Upper lobe of left lung (tissue), 6 donors: Measurements from ENCODE around the gene CACYBP. TPM values are rescaled to one million over a fixed set of nuclear protein-coding genes. Genes with fewer than 3 reads are reported as not detected.

Experiments used
- ATAC-seq, 2 donors: fragments of 200-7000 bp; cut with Tn5 transposase; one replicate each; pipeline ENCODE4 v1.9.1; 2022; ENCODE audit warnings: mild to moderate bottlenecking in 2 of 2, moderate library complexity in 2 of 2; ENCODE audit not compliant: low FRiP score in 2 of 2
- DNase-seq, 2 donors: peaks; one replicate each; pipeline ENCODE4 v3.0.0-alpha.2; 2019 to 2020
- H3K27ac ChIP-seq, 4 donors: fragments of 200-600 bp; sonication (generic); one replicate each; pipeline ENCODE4 v1.5.1; 2016 to 2019
- H3K27me3 ChIP-seq, 4 donors: fragments of 200-600 bp; sonication (generic); one replicate each; pipeline ENCODE4 v1.5.1; 2017 to 2019
- H3K36me3 ChIP-seq, 4 donors: fragments of 200-600 bp; sonication (generic); one replicate each; pipeline ENCODE4 v1.5.1; 2016 to 2019
- H3K4me1 ChIP-seq, 4 donors: fragments of 200-600 bp; sonication (generic); one replicate each; pipeline ENCODE4 v1.5.1; 2018 to 2019
- H3K4me3 ChIP-seq, 4 donors: fragments of 200-600 bp; sonication (generic); one replicate each; pipeline ENCODE4 v1.5.1; 2017 to 2019; ENCODE audit warnings: mild to moderate bottlenecking in 2 of 4, moderate library complexity in 1 of 4
- H3K9me3 ChIP-seq, 4 donors: fragments of 200-600 bp; sonication (generic); one replicate each; pipeline ENCODE4 v1.5.1; 2018 to 2019
- EP300 ChIP-seq, 4 donors: sonication (generic); formaldehyde crosslinking; IDR thresholded peaks; one replicate each; pipeline ENCODE4 v1.5.1; 2017; ENCODE audit warnings: antibody characterized with exemption in 4 of 4, control low read depth in 2 of 4
- POLR2A ChIP-seq, 4 donors: fragments of 450-650 bp; IDR thresholded peaks; one replicate each; pipeline ENCODE4 v1.5.1; 2016 to 2017; ENCODE audit warnings: antibody characterized with exemption in 4 of 4, mild to moderate bottlenecking in 2 of 4
- POLR2AphosphoS5 ChIP-seq, 2 donors: sonication (generic); formaldehyde crosslinking; IDR thresholded peaks; one replicate each; pipeline ENCODE4 v1.5.1; 2017; ENCODE audit warnings: antibody characterized with exemption in 2 of 2
- WGBS, 2 donors: methylation state at CpG; one replicate each; pipeline ENCODE4 v1.1.5; 2017 to 2018; 5-methylcytosine and 5-hydroxymethylcytosine counted together
- total RNA-seq, 6 donors: library from RNA; depleted of rRNA in 4 of 6; stranded (reverse); fragments of >200 nt in 4 of 6; gene quantifications; one replicate each; pipeline versions ENCODE4 v1.1.0 to v1.2.1, GENCODE V29; 2016 to 2021
- TF ChIP-seq, protein P1 (sequence below), 6 experiments: fragments of 450-650 bp in 4 of 6; fragments of 200-600 bp in 2 of 6; sonication (generic) in 2 of 6; IDR thresholded peaks; one replicate each; pipeline ENCODE4 v1.5.1; 2016 to 2019; ENCODE audit warnings: antibody characterized with exemption in 6 of 6
- donor health status: DM: no; HTN: no; CAD: no; lungs with moderate emphysema.
- donor health status: DM: no; HTN: yes; CAD: no; lungs with severe emphysema.

Gene CACYBP
- total RNA-seq, 6 donors from 2014 or later: 25.1 to 84.7 (median 50.1) TPM

DNA sequence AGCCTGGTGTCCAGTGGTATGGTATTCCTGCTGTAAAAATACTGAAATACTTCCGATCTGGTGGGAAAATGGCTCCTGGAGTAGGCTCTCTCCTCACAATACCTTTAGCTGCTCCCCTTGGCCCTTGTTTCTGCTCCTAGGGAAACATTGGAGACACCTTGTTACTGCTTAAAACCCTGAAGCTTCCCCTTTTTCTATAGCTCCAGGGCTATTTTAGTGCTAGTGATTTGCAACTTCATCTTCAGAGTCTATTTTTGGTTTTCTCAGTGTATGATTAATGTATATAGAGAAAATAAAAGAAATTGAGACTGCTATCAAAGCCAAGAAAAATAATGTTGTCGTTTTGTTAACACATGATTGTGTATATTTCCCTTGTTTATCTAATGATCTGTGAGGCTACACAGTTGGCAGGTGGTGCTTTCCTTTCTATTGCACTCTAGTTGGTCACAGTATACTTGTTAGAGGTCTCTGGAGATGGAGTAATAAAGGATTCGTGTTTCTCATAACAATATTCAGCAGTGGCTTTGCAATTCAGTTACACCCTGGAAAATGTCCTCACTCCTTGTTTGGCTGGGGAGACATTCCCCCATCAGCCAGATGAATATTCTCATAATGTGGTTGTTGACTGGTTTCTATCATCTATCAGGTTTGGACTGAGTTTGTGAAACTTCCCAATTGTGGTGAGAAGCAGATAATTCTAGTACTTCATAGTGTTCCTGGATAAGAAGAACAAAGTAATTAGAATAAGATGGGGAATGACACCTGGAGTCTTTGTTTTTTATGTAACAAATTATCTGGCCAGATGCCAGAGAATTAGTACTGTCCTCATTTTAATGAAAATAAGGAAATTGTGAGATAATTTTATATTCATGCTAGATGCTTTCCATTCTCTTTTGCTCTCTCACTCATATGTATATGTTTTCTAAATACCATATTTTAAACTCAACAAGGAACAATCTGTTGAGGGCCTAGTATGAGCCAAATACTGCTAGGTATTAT lies 44.8 kb upstream of the CACYBP start:
- Histone ChIP-seq H3K27ac (peak overlapping the region in 3 of 4 donors; percentile 18 to 53 (median 48)), H3K36me3 (peaks cover 0 to 6% (median 0%) of the 10 kb centered on the region in 4 donors), H3K27me3 (no peaks in the 10 kb centered on the region), H3K4me1 (peaks cover 10 to 21% (median 13%) of the 10 kb centered on the region in 4 donors), H3K4me3 (no peak overlapping the region), H3K9me3 (no peaks in the 10 kb centered on the region)
- ATAC-seq: peak in 1 of 2 donors; percentile 6
- no peak for DNase-seq
- 33 to 36% methylated on average over 3 of the region's 3 CpGs for WGBS, 2 donors
- TF ChIP-seq POLR2A (IDR thresholded peaks at IDR 0.05): no peak
- no peak for TF ChIP-seq POLR2AphosphoS5 (IDR thresholded peaks at IDR 0.05)
- TF ChIP-seq, protein P1, sequence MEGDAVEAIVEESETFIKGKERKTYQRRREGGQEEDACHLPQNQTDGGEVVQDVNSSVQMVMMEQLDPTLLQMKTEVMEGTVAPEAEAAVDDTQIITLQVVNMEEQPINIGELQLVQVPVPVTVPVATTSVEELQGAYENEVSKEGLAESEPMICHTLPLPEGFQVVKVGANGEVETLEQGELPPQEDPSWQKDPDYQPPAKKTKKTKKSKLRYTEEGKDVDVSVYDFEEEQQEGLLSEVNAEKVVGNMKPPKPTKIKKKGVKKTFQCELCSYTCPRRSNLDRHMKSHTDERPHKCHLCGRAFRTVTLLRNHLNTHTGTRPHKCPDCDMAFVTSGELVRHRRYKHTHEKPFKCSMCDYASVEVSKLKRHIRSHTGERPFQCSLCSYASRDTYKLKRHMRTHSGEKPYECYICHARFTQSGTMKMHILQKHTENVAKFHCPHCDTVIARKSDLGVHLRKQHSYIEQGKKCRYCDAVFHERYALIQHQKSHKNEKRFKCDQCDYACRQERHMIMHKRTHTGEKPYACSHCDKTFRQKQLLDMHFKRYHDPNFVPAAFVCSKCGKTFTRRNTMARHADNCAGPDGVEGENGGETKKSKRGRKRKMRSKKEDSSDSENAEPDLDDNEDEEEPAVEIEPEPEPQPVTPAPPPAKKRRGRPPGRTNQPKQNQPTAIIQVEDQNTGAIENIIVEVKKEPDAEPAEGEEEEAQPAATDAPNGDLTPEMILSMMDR (IDR thresholded peaks at IDR 0.05): no peak
- no peak for TF ChIP-seq EP300 (IDR thresholded peaks at IDR 0.05)

- H3K27ac ChIP-seq: no peak overlapping the region
- DNase-seq (no peak), ATAC-seq (no peak)
- 96% methylated on average over 3 of the region's 3 CpGs for WGBS, 2 donors
- H3K9me3 ChIP-seq: no peaks in the 10 kb centered on the region
- H3K27me3 ChIP-seq: no peaks in the 10 kb centered on the region
- no peak overlapping the region for H3K4me3 ChIP-seq
- peaks cover 10 to 21% (median 13%) of the 10 kb centered on the region in 4 donors for H3K4me1 ChIP-seq
- H3K36me3 ChIP-seq: peaks cover 0 to 6% (median 0%) of the 10 kb centered on the region in 4 donors
- TF ChIP-seq EP300 (IDR thresholded peaks at IDR 0.05): no peak
- TF ChIP-seq POLR2AphosphoS5 (IDR thresholded peaks at IDR 0.05): no peak
- TF ChIP-seq POLR2A (IDR thresholded peaks at IDR 0.05): no peak
- TF ChIP-seq, protein P1 (IDR thresholded peaks at IDR 0.05): no peak
Measured at GRCh38 chr1:174956086-174956485, 43.7 kb upstream of the CACYBP start.

DNA sequence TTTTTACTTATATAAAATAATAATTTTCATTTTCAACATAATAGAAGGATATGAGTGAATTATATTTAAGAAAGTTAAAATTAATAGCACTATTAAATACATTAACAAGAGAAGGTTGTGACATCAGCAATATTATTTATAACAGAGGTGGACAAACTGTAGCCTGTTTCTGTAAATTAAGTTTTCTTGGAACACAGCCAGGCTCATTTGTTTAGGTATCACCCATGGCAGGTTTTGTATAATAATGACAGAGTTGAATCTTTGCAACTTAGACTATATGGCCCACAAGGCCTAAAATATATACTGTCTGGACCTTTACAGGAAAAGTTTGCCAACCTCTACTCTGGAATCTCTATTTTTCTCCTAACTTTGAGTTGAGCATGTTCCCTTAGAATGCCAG lies 42.8 kb upstream of the CACYBP start:
- H3K36me3 ChIP-seq: peaks cover 0 to 6% (median 0%) of the 10 kb centered on the region in 4 donors
- DNase-seq: no peak
- no peaks in the 10 kb centered on the region for H3K9me3 ChIP-seq
- H3K4me1 ChIP-seq: peaks cover 10 to 21% (median 13%) of the 10 kb centered on the region in 4 donors
- H3K27ac ChIP-seq: no peak overlapping the region
- no peak for ATAC-seq
- H3K4me3 ChIP-seq: no peak overlapping the region
- H3K27me3 ChIP-seq: no peaks in the 10 kb centered on the region
- no peak for TF ChIP-seq POLR2AphosphoS5 (IDR thresholded peaks at IDR 0.05)
- TF ChIP-seq POLR2A (IDR thresholded peaks at IDR 0.05): no peak
- TF ChIP-seq EP300 (IDR thresholded peaks at IDR 0.05): no peak
- TF ChIP-seq, protein P1 (IDR thresholded peaks at IDR 0.05): no peak

DNA sequence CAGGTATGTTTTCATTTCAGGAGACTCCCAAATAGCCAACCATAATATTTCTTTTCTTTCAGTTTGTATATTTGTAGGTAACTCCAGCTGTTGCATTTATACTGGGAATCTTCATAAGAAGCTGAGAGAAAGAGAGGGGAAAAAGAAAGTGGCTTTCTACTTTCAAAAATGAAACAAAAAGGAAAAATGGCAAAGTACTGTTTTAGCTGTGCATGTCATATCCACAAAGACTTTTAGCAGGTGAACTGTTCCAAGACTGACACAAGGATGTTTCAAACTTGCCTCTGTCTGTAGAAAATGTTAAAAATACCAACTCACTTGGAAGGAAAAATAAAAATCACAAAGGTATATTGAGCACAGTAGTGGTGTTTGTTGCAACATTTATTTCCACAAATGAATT lies 41.9 kb upstream of the CACYBP start:
- Histone ChIP-seq H3K4me3 (no peak overlapping the region), H3K36me3 (peaks cover 0 to 6% (median 0%) of the 10 kb centered on the region in 4 donors), H3K9me3 (no peaks in the 10 kb centered on the region), H3K4me1 (peaks cover 11 to 21% (median 13%) of the 10 kb centered on the region in 4 donors), H3K27ac (no peak overlapping the region), H3K27me3 (no peaks in the 10 kb centered on the region)
- ATAC-seq: no peak
- TF ChIP-seq POLR2A (IDR thresholded peaks at IDR 0.05): no peak
- TF ChIP-seq EP300 (IDR thresholded peaks at IDR 0.05): no peak
- TF ChIP-seq, protein P1 (IDR thresholded peaks at IDR 0.05): no peak
- no peak for TF ChIP-seq POLR2AphosphoS5 (IDR thresholded peaks at IDR 0.05)
- no peak for DNase-seq
